Ishikawa (cell line): Measurements from ENCODE around the gene LPP.

Source experiments
- CEBPB ChIP-seq: IDR thresholded peaks from 2 replicates; pipeline ENCODE4 v1.6.1; 2012
- CREB1 ChIP-seq: IDR thresholded peaks from 2 replicates; pipeline ENCODE4 v1.6.1; 2012; ENCODE audit warnings: low read depth
- EGR1 ChIP-seq: IDR thresholded peaks from 2 replicates; pipeline ENCODE4 v1.6.1; 2012
- EP300 ChIP-seq: IDR thresholded peaks from 2 replicates; pipeline ENCODE4 v1.6.1; 2012; ENCODE audit warnings: borderline replicate concordance
- FOXM1 ChIP-seq: IDR thresholded peaks from 2 replicates; pipeline ENCODE4 v1.6.1; 2012; ENCODE audit warnings: low read depth, borderline replicate concordance
- MAX ChIP-seq: IDR thresholded peaks from 2 replicates; pipeline ENCODE4 v1.6.1; 2012
- NFIC ChIP-seq: IDR thresholded peaks from 2 replicates; pipeline ENCODE4 v1.6.1; 2012
- RAD21 ChIP-seq: IDR thresholded peaks from 2 replicates; pipeline ENCODE4 v1.6.1; 2012; ENCODE audit warnings: low read depth
- REST ChIP-seq: IDR thresholded peaks from 2 replicates; pipeline ENCODE4 v1.6.1; 2012; ENCODE audit warnings: low read depth, mild to moderate bottlenecking
- YY1 ChIP-seq: IDR thresholded peaks from 2 replicates; pipeline ENCODE4 v1.6.1; 2012; ENCODE audit warnings: low read depth

- TF ChIP-seq YY1 (no peak), CEBPB (no peak), MAX (no peak), EP300 (no peak), REST (no peak), RAD21 (no peak), NFIC (no peak), CREB1 (no peak), EGR1 (no peak), FOXM1 (no peak)
Measured at GRCh38 chr3:188113756-188114155, 40.2 kb upstream of the LPP start.
